ENCODE measurements around the gene ALDOB. TPM values are rescaled to one million over a fixed set of nuclear protein-coding genes. Genes with fewer than 3 reads are reported as not detected.

Gene ALDOB
- total RNA-seq, 1 experiment from 2014 or later = not detected

DNA sequence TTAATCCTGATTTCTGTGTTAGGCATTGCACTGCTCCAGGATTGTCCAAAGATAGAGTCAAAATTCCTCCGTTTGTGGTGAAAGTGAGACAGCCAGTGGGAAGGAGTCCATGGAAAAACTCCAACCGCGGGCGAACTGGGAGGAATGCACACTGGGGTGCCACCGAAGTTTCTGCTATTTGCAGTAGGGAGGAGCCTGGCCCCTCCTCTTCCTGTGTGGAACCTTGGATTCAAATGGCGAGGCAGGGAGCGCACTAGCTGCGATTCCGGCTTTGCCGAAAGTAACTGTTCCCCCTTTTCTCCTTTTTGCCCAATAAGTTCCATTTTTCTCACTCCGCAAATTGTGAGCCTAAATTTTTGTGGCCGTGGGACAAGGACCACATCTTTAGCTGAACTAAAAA lies 60.0 kb downstream of the ALDOB start:
- no peaks in the 10 kb centered on the region for H3K36me3 Mint-ChIP-seq (ENCODE audit: insufficient read depth, unreplicated experiment)
- ChIA-PET POLR2A (no interaction called here), CTCF (interaction anchor here (3.1 kb wide), 1 partner anchor 13 kb away, joined by 28 read pairs; no protein-coding TSS in a partner anchor)
- H3K9me3 Mint-ChIP-seq (ENCODE audit: unreplicated experiment) = no peaks in the 10 kb centered on the region
- TF ChIP-seq, protein P1, sequence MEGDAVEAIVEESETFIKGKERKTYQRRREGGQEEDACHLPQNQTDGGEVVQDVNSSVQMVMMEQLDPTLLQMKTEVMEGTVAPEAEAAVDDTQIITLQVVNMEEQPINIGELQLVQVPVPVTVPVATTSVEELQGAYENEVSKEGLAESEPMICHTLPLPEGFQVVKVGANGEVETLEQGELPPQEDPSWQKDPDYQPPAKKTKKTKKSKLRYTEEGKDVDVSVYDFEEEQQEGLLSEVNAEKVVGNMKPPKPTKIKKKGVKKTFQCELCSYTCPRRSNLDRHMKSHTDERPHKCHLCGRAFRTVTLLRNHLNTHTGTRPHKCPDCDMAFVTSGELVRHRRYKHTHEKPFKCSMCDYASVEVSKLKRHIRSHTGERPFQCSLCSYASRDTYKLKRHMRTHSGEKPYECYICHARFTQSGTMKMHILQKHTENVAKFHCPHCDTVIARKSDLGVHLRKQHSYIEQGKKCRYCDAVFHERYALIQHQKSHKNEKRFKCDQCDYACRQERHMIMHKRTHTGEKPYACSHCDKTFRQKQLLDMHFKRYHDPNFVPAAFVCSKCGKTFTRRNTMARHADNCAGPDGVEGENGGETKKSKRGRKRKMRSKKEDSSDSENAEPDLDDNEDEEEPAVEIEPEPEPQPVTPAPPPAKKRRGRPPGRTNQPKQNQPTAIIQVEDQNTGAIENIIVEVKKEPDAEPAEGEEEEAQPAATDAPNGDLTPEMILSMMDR (IDR thresholded peaks at IDR 0.05; ENCODE audit: unreplicated experiment) = no peak
- intact Hi-C loops (cut with micrococcal nuclease) = no loop called here
- H3K27ac Mint-ChIP-seq (ENCODE audit: low read depth, unreplicated experiment) = no peak overlapping the region
- DNase-seq (ENCODE audit: unreplicated experiment) = no peak
- no peaks in the 10 kb centered on the region for H3K27me3 Mint-ChIP-seq (ENCODE audit: insufficient read depth, unreplicated experiment)
- H3K4me1 Mint-ChIP-seq (ENCODE audit: insufficient read depth, unreplicated experiment) = no peaks in the 10 kb centered on the region
- BruUV-seq (replicated peaks) = no TSS peak
- H3K4me3 Mint-ChIP-seq (ENCODE audit: unreplicated experiment) = no peak overlapping the region

GRCh38 chr9:101372327-101373118 lies 63.1 kb downstream of the ALDOB start:
- POLR2A ChIA-PET = interaction anchor here (1.5 kb wide), 1 partner anchor 16 kb away, joined by 6 read pairs; no protein-coding TSS in a partner anchor
- H3K27ac Mint-ChIP-seq (ENCODE audit: low read depth, unreplicated experiment) = no peak overlapping the region
- H3K36me3 Mint-ChIP-seq (ENCODE audit: insufficient read depth, unreplicated experiment) = no peaks in the 10 kb centered on the region
- no peak overlapping the region for H3K4me3 Mint-ChIP-seq (ENCODE audit: unreplicated experiment)
- no TSS peak for BruUV-seq (replicated peaks)
- H3K9me3 Mint-ChIP-seq (ENCODE audit: unreplicated experiment) = no peaks in the 10 kb centered on the region
- DNase-seq (ENCODE audit: unreplicated experiment) = no peak
- TF ChIP-seq, protein P1 (IDR thresholded peaks at IDR 0.05; ENCODE audit: unreplicated experiment) = no peak
- intact Hi-C loops (cut with micrococcal nuclease) = no loop called here
- H3K27me3 Mint-ChIP-seq (ENCODE audit: insufficient read depth, unreplicated experiment) = no peaks in the 10 kb centered on the region
- H3K4me1 Mint-ChIP-seq (ENCODE audit: insufficient read depth, unreplicated experiment) = no peaks in the 10 kb centered on the region
- CTCF ChIA-PET = interaction anchor here (0.6 to 5.2 kb wide), 5 partner anchors 10 to 1153 kb away, joined by 3 to 42 read pairs (median 3); no protein-coding TSS in a partner anchor

GRCh38 chr9:101371813-101372212 lies 63.8 kb downstream of the ALDOB start:
- TF ChIP-seq, protein P1 (IDR thresholded peaks at IDR 0.05; ENCODE audit: unreplicated experiment) = no peak
- Mint-ChIP-seq H3K9me3 (ENCODE audit: unreplicated experiment) (no peaks in the 10 kb centered on the region), H3K36me3 (ENCODE audit: insufficient read depth, unreplicated experiment) (no peaks in the 10 kb centered on the region), H3K4me3 (ENCODE audit: unreplicated experiment) (no peak overlapping the region), H3K27ac (ENCODE audit: low read depth, unreplicated experiment) (no peak overlapping the region), H3K27me3 (ENCODE audit: insufficient read depth, unreplicated experiment) (no peaks in the 10 kb centered on the region), H3K4me1 (ENCODE audit: insufficient read depth, unreplicated experiment) (no peaks in the 10 kb centered on the region)
- DNase-seq (ENCODE audit: unreplicated experiment) = no peak
- ChIA-PET POLR2A (no interaction called here), CTCF (interaction anchor here (0.7 to 5.2 kb wide), 2 partner anchors 17 to 134 kb away, joined by 3 to 42 read pairs; no protein-coding TSS in a partner anchor)
- intact Hi-C loops (cut with micrococcal nuclease) = no loop called here
- BruUV-seq (replicated peaks) = no TSS peak

Other genes with a start within 250 kb of the ALDOB start
- 0.14 and 0.15 TPM in 2 replicates for gene BAAT, start 50.8 kb downstream of the ALDOB start, total RNA-seq (2022)
- gene MRPL50, start 37.2 kb downstream of the ALDOB start, total RNA-seq (2022) = 15.4 and 16.9 TPM in 2 replicates
- 17.4 and 20.4 TPM in 2 replicates for gene ZNF189, start 36.9 kb downstream of the ALDOB start, total RNA-seq (2022)
- gene RNF20, start 98.1 kb upstream of the ALDOB start, total RNA-seq (2022) = 38.4 and 41.6 TPM in 2 replicates
- not detected in 2 replicates for gene PPP3R2, start 159.2 kb upstream of the ALDOB start, total RNA-seq (2022)

All from MCF 10A (cell line).